ENCODE data around the gene PLEKHF1. TPM values are rescaled to one million over a fixed set of nuclear protein-coding genes. Genes with fewer than 3 reads are reported as not detected.

Gene PLEKHF1
- total and polyA plus RNA-seq, 2 donors (not counting 1 experiment from before 2014, with no cell fraction given) = 5.2 to 72.5 TPM

DNA sequence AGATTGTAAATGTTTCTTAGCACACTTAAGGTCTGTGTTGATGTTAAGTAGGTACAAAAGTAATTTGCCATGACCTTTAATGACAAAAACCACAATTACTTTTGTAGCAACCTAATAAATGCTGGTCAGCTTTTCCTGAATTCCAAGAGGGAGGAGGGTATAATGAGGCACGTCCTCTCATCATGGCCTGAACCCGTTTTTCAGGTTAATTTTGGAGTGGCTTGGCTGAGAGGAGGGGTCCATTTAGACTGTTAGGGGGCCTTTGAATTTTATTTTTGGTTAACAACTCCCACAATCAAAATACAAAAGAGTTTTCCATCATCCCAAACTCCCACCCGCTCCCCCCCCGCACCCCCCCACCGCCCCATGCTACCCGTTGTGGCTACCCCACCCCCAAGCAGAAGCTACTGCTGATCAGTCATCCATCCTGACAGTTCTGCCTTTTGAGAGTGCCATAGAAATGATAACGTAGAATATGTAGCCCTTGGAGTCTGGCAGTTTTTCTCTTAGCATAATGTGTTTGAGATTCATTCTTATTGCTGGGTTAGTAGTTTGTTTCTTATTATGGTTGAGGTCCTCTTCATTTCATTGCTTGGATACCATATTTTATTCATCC is 14.4 kb upstream of the PLEKHF1 start:
- Histone ChIP-seq H3K4me1 (ENCODE audit: control insufficient read depth, extremely low read depth, insufficient read depth, low read length) (no peaks in the 10 kb centered on the region), H3K36me3 (ENCODE audit: control insufficient read depth, insufficient read depth, low read length) (no peaks in the 10 kb centered on the region), H3K9ac (ENCODE audit: insufficient read depth, low read length) (no peak overlapping the region), H2AFZ (ENCODE audit: low read length) (no peak overlapping the region), H3K9me3 (ENCODE audit: control insufficient read depth, insufficient read depth, low read depth, low read length) (no peaks in the 10 kb centered on the region), H3K27ac (ENCODE audit: insufficient read depth, low read length) (no peak overlapping the region), H4K20me1 (ENCODE audit: control insufficient read depth, extremely low read depth, insufficient read depth, low read length) (no peaks in the 10 kb centered on the region), H3K4me2 (ENCODE audit: extremely low read depth, insufficient read depth, low read length) (no peak overlapping the region), H3K4me3 (replicated peaks in 1 of 4; ENCODE audit: control extremely low read depth in 1 of 4, insufficient read depth in 1 of 4, low read depth in 3 of 4, low read length in 4 of 4) (no peak overlapping the region), H3K27me3 (ENCODE audit: control insufficient read depth, insufficient read depth, low read length) (no peaks in the 10 kb centered on the region), H3K79me2 (ENCODE audit: control insufficient read depth, insufficient read depth, low read length) (no peaks in the 10 kb centered on the region)
- DNase-seq (ENCODE audit: low read depth in 2 of 2) = no peak
- TF ChIP-seq EZH2 (IDR thresholded peaks at IDR 0.05; ENCODE audit: low read length, missing control alignments) = no peak
- TF ChIP-seq, protein P1, sequence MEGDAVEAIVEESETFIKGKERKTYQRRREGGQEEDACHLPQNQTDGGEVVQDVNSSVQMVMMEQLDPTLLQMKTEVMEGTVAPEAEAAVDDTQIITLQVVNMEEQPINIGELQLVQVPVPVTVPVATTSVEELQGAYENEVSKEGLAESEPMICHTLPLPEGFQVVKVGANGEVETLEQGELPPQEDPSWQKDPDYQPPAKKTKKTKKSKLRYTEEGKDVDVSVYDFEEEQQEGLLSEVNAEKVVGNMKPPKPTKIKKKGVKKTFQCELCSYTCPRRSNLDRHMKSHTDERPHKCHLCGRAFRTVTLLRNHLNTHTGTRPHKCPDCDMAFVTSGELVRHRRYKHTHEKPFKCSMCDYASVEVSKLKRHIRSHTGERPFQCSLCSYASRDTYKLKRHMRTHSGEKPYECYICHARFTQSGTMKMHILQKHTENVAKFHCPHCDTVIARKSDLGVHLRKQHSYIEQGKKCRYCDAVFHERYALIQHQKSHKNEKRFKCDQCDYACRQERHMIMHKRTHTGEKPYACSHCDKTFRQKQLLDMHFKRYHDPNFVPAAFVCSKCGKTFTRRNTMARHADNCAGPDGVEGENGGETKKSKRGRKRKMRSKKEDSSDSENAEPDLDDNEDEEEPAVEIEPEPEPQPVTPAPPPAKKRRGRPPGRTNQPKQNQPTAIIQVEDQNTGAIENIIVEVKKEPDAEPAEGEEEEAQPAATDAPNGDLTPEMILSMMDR (conservative IDR thresholded peaks at IDR 0.05 in 1 of 2, IDR thresholded peaks at IDR 0.05 in 1 of 2; ENCODE audit: low read depth in 1 of 2, low read length in 2 of 2) = no peak

DNA sequence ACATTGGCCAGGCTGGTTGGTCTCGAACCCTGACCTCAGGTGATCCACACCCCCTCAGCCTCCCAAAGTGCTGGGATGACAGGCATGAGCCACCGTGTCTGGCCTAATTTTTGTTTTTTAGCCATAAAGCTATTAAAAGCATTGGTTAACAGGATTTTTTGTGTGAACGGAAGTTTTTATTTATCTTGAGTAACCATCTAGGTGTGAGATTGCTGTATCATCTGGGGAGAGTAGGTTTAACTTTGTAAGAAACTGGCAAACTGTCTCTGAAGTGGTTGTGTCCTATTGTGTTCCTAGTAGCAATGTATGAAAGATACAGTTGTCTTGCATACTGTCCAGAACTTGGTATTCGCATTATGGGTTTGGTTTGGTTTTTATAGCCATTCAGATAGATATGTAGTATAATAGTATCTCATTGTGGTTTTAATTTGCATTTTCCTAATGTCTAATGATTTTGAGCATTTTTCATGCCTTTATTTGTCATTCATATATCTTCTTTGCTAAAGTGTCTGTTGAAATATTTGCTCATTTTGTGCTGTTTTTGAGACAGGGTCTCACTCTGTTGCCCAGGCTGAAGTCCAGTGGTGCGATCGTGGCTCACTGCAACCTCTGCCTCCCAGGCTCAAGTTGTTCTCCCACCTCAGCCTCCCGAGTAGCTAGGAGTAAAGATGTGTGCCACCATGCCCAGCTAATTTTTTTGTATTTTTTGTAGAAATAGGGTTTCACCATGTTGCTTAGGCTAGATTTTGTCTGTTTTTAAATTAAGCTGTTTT is 13.5 kb upstream of the PLEKHF1 start:
- Histone ChIP-seq H3K4me3 (replicated peaks in 1 of 4; ENCODE audit: control extremely low read depth in 1 of 4, insufficient read depth in 1 of 4, low read depth in 3 of 4, low read length in 4 of 4) (no peak overlapping the region), H3K4me2 (ENCODE audit: extremely low read depth, insufficient read depth, low read length) (no peak overlapping the region), H2AFZ (ENCODE audit: low read length) (no peak overlapping the region), H3K36me3 (ENCODE audit: control insufficient read depth, insufficient read depth, low read length) (no peaks in the 10 kb centered on the region), H3K9ac (ENCODE audit: insufficient read depth, low read length) (no peak overlapping the region), H3K27ac (ENCODE audit: insufficient read depth, low read length) (no peak overlapping the region), H3K27me3 (ENCODE audit: control insufficient read depth, insufficient read depth, low read length) (no peaks in the 10 kb centered on the region), H3K4me1 (ENCODE audit: control insufficient read depth, extremely low read depth, insufficient read depth, low read length) (no peaks in the 10 kb centered on the region), H3K9me3 (ENCODE audit: control insufficient read depth, insufficient read depth, low read depth, low read length) (no peaks in the 10 kb centered on the region), H3K79me2 (ENCODE audit: control insufficient read depth, insufficient read depth, low read length) (no peaks in the 10 kb centered on the region), H4K20me1 (ENCODE audit: control insufficient read depth, extremely low read depth, insufficient read depth, low read length) (no peaks in the 10 kb centered on the region)
- TF ChIP-seq, protein P1 (conservative IDR thresholded peaks at IDR 0.05 in 1 of 2, IDR thresholded peaks at IDR 0.05 in 1 of 2; ENCODE audit: low read depth in 1 of 2, low read length in 2 of 2) = no peak
- no peak for TF ChIP-seq EZH2 (IDR thresholded peaks at IDR 0.05; ENCODE audit: low read length, missing control alignments)
- no peak for DNase-seq (ENCODE audit: low read depth in 2 of 2)

DNA sequence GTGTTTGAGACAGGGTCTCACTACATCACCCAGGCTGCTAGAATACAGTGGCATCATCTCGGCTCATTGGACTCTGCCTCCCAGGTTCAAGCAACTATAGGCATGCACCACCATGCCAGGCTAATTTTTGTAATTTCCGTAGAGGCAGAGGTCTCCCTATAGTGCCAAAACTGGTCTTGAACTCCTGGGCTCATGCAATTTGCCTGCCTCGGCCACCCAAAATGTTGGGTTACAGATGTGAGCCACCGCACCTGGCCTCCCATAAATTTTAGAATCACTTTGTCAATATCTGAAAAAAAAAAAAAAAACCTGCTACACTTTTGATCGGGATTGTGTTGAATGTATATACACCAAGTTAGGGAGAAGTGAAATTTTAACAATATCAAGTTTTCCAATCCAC is 11.9 kb upstream of the PLEKHF1 start:
- Histone ChIP-seq H3K27me3 (ENCODE audit: control insufficient read depth, insufficient read depth, low read length) (no peaks in the 10 kb centered on the region), H2AFZ (ENCODE audit: low read length) (no peak overlapping the region), H4K20me1 (ENCODE audit: control insufficient read depth, extremely low read depth, insufficient read depth, low read length) (no peaks in the 10 kb centered on the region), H3K9me3 (ENCODE audit: control insufficient read depth, insufficient read depth, low read depth, low read length) (no peaks in the 10 kb centered on the region), H3K9ac (ENCODE audit: insufficient read depth, low read length) (no peak overlapping the region), H3K79me2 (ENCODE audit: control insufficient read depth, insufficient read depth, low read length) (no peaks in the 10 kb centered on the region), H3K4me1 (ENCODE audit: control insufficient read depth, extremely low read depth, insufficient read depth, low read length) (no peaks in the 10 kb centered on the region), H3K4me2 (ENCODE audit: extremely low read depth, insufficient read depth, low read length) (no peak overlapping the region), H3K36me3 (ENCODE audit: control insufficient read depth, insufficient read depth, low read length) (no peaks in the 10 kb centered on the region), H3K4me3 (replicated peaks in 1 of 4; ENCODE audit: control extremely low read depth in 1 of 4, insufficient read depth in 1 of 4, low read depth in 3 of 4, low read length in 4 of 4) (no peak overlapping the region), H3K27ac (ENCODE audit: insufficient read depth, low read length) (no peak overlapping the region)
- no peak for DNase-seq (ENCODE audit: low read depth in 2 of 2)
- TF ChIP-seq, protein P1 (conservative IDR thresholded peaks at IDR 0.05 in 1 of 2, IDR thresholded peaks at IDR 0.05 in 1 of 2; ENCODE audit: low read depth in 1 of 2, low read length in 2 of 2) = no peak
- no peak for TF ChIP-seq EZH2 (IDR thresholded peaks at IDR 0.05; ENCODE audit: low read length, missing control alignments)

Measured in fibroblast of lung (primary cell).